HG03103 (cell line): ENCODE data around the gene CAMK2G.
"Not testable (repeated sequence)": the region's sequence is repeated elsewhere in the genome, so short reads cannot be mapped to it uniquely, and the experiment has no call there.

ENCODE experiments used
- ATAC-seq: cut with Tn5 transposase; IDR thresholded peaks from one replicate; pipeline ENCODE4 v1.9.1; 2021; ENCODE audit warnings: low read depth; ENCODE audit not compliant: unreplicated experiment

The CAMK2G gene

GRCh38 chr10:73842349-73842748 is 32.0 kb downstream of the CAMK2G start:
- no peak for ATAC-seq

GRCh38 chr10:73841526-73842285 is 32.6 kb downstream of the CAMK2G start:
- no peak for ATAC-seq

GRCh38 chr10:73841061-73841421 is 33.3 kb downstream of the CAMK2G start:
- ATAC-seq, result no peak

GRCh38 chr10:73840403-73841060 is 33.8 kb downstream of the CAMK2G start:
- ATAC-seq, result no peak

- no peak for ATAC-seq
Observed at GRCh38 chr10:73840056-73840402, 34.3 kb downstream of the CAMK2G start.

DNA sequence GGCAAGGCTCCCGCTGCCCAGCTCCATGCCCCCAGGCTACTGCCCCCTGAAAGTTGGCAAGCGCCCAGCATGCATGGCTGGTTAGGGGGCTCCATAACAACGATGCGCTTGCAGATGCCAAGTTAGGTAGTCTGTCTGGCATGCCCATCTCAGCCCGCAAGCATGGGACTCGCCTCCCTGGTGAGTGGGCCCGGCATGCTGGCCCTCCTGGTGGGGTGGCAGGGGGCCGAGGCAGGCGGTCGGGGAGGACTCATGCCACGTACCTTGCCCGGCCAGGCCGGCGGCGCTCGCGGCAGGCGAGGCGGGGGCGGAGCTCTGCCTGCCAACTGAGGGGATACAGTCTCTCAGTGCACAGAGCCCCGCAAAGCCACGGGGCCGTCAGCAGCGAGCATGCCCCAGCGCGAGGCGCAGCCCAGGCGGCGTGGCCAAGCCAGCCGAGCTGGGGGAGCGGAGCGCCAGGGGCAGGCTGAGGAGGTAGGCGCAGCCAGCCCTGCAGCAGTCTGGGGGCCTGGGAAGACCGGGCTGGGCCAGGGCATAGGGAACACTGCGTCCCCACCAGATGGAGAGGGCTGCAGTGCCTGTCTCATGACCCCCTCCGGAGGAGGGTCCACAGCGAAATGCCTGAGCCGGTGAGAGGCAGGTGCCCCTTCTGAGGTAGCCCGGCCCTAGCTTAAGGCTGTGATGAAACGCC is 34.9 kb downstream of the CAMK2G start:
- ATAC-seq, result no peak

DNA sequence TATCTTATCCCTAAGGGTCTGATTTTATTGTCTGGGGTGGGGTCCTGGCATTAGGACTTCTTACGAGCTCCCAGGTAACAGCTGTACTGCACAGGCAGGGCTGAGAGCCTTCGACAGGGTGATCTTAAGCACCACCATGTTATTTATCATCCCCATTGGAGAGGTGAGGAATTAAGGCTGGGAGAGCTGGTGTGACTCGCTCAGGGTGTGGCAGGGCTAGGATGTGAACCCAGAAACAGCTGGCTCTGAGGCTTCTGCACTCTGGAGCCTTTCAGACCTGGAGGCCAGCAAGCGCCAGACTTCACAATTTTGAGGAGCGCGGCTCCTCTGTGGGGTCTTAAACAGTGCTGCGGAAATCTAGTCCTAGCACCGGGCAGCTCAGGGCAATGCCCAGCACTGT is 35.5 kb downstream of the CAMK2G start:
- ATAC-seq, result no peak

DNA sequence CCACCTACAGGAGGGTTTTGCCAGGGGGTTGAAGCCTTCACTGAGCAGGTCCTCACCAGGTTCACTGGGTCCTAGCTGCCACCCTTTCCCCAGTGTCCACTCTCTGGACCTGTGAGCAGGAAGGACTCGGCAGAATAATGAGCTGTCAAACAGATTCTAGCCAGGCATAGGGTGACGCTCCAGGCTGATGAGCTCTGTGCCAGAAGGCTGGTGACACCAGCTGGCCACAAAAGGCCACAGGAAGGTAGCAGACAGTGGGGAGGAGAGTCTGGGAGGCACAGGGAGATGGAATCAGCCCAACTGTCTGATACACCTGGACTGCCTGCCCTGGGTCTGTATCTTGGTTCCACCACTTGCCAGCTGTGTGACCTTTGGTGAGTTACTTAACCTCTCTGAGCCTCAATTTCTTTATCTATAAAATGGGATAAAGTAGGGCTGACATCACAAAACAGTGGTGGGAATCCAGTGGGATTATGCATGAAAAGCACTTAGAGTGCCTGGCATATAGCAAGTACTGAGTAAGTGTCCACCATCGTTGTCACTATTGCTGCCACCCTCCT is 36.3 kb downstream of the CAMK2G start:
- no peak for ATAC-seq

GRCh38 chr10:73837072-73837471 is 37.3 kb downstream of the CAMK2G start:
- no peak for ATAC-seq

GRCh38 chr10:73836427-73836980 is 37.9 kb downstream of the CAMK2G start:
- ATAC-seq, result no peak

DNA sequence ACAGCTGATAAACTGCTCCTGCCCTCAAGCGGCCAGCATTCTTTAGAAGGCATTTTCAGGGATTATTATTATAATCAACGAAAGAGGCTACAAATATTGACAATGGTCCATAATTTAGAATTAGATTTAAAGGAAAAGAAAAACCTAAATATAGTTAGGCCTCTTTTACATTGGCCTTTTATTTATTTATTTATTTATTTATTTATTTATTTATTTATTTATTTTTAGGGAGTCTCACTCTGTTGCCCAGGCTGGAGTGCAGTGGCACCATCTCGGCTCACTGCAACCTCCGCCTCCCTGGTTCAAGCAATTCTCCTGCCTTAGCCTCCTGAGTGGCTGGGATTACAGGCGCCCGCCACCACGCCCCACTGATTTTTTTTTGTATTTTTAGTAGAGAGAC is 45.3 kb downstream of the CAMK2G start:
- not testable (repeated sequence) for ATAC-seq

GRCh38 chr10:73828161-73828560 is 46.2 kb downstream of the CAMK2G start:
- ATAC-seq, result no peak

GRCh38 chr10:73827346-73828089 is 46.8 kb downstream of the CAMK2G start:
- ATAC-seq, result no peak

- no peak for ATAC-seq
Observed at GRCh38 chr10:73824146-73824725, 50.1 kb downstream of the CAMK2G start.

DNA sequence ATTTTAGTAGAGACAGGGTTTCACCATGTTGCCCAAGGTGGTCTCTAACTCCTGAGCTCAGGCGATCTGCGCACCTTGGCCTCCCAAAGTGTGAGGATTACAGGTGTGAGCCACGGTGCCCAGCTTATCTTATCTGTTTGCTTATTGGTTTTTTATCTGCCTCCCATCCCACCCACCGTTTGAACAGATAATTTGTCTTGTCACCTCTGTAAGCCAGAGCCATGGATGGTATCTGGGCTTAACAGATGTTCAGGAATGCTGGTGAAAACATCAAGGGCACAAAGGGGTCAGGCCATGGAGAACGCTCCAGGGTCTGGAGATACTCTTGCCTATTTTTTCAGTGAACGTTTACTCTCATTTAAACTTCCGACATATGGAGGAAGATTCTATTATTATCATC is 51.0 kb downstream of the CAMK2G start:
- no peak for ATAC-seq

- no peak for ATAC-seq
Observed at GRCh38 chr10:73819513-73820093, 54.8 kb downstream of the CAMK2G start.

DNA sequence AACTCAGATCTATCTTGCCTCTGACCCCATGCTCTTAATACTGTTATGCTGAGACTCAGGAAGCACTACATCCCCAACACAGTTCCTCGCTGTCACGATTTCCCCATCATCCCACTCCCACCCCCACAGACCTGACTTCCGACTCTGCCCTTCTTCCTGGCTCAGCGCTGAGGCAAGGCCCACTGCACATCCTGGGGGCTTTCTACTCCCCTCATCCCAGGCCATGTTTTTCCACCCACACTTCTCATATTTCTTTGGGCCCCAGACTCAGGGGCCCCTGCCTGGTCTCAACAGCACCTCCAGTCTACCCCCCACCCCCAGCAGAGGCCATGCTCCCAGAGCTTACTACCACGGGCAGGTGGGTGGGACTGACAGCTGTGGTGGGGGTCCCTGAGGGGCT is 55.3 kb downstream of the CAMK2G start:
- ATAC-seq, result no peak

- no peak for ATAC-seq
Observed at GRCh38 chr10:73818402-73818801, 56.0 kb downstream of the CAMK2G start.

DNA sequence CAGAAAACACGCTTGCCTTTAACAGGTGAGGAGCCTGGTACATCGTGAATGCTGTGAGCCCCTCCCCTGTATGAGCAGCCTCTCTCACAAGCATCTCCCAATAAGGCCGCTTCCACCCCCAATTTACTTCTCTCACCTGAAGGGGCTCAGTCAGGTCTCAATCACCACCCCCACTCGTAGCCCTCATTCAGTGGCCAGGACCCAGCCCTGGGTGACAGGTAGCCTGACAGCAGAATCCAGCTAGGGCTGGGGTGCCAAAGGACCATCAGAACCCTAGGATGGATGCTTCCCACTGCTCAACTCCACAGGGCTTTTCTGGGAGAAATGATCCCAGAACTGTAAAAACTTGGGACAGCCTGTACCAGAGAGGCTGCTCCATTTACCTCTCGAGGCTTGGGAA is 56.5 kb downstream of the CAMK2G start:
- no peak for ATAC-seq
